ENCODE results near the gene ZPLD1. TPM values are rescaled to one million over a fixed set of nuclear protein-coding genes. Genes with fewer than 3 reads are reported as not detected.

Gene ZPLD1
- total RNA-seq, 4 donors from 2014 or later: not detected

DNA sequence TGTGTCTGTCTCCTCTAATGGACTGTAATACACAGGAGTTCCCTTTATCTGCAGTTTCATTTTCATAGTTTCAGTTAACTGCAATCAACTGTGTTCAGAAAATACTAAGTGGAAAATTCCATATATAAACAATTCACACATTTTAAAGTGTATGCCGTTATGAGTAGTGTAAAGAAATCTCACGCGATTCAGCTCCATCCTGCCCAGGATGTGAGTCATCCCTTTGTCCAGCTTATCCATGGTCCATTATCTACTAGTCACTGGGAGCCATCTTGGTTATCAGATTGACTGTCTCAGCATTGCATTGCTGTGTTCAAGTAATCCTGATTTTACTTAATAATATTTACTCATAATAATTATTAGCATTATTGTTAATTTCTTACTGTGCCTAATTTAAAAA is 14.5 kb downstream of the ZPLD1 start:
- H3K9me3 ChIP-seq: no peaks in the 10 kb centered on the region
- no peaks in the 10 kb centered on the region for H3K4me1 ChIP-seq
- no peak overlapping the region for H3K27ac ChIP-seq
- no peaks in the 10 kb centered on the region for H3K36me3 ChIP-seq
- no peak overlapping the region for H3K4me3 ChIP-seq
- H3K27me3 ChIP-seq: no peaks in the 10 kb centered on the region
- no peak for TF ChIP-seq POLR2A (IDR thresholded peaks at IDR 0.05)
- TF ChIP-seq, protein P1, sequence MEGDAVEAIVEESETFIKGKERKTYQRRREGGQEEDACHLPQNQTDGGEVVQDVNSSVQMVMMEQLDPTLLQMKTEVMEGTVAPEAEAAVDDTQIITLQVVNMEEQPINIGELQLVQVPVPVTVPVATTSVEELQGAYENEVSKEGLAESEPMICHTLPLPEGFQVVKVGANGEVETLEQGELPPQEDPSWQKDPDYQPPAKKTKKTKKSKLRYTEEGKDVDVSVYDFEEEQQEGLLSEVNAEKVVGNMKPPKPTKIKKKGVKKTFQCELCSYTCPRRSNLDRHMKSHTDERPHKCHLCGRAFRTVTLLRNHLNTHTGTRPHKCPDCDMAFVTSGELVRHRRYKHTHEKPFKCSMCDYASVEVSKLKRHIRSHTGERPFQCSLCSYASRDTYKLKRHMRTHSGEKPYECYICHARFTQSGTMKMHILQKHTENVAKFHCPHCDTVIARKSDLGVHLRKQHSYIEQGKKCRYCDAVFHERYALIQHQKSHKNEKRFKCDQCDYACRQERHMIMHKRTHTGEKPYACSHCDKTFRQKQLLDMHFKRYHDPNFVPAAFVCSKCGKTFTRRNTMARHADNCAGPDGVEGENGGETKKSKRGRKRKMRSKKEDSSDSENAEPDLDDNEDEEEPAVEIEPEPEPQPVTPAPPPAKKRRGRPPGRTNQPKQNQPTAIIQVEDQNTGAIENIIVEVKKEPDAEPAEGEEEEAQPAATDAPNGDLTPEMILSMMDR (IDR thresholded peaks at IDR 0.05): no peak
- no peak for DNase-seq

DNA sequence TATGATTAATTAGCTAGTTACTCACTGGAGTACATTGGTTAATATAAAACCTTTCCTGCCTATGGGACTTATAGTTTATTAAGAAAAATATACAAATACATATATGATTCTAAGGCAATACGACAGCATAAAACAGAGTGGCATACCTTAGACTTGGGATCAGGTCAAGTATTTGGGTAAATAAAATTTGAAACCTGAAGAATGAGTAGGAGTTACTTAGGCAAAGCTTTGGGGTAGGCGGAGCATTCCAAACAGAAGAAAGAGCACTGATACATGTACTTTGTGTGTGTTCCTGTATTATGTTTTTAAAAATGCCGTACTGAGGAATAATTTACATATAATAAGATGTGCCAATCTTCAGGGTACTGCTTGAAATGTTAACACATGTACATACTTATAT is 15.1 kb downstream of the ZPLD1 start:
- no peaks in the 10 kb centered on the region for H3K27me3 ChIP-seq
- no peak for DNase-seq
- H3K4me3 ChIP-seq: no peak overlapping the region
- H3K9me3 ChIP-seq: no peaks in the 10 kb centered on the region
- no peak overlapping the region for H3K27ac ChIP-seq
- no peak for TF ChIP-seq POLR2A (IDR thresholded peaks at IDR 0.05)
- TF ChIP-seq, protein P1 (IDR thresholded peaks at IDR 0.05): no peak
- no peaks in the 10 kb centered on the region for H3K36me3 ChIP-seq
- H3K4me1 ChIP-seq: no peaks in the 10 kb centered on the region

DNA sequence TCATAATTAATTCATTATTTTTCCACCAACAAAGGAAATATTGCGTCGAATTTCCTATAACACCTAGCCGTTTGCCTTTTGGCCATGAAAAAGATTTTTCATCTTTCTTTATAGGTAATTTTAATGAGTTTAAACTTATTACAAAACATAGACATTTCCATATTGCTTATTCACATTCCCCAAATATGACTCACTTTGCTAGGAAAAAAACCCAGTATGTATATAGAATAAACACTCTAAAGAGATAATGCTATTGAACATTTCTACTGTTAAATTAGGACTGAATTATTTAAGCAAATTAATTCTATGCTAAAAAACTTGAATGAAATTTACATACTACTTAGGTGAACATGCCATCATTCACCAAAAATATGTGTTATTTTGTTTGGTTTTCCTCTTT is 16.2 kb downstream of the ZPLD1 start:
- Histone ChIP-seq H3K27me3 (no peaks in the 10 kb centered on the region), H3K36me3 (no peaks in the 10 kb centered on the region), H3K4me1 (no peaks in the 10 kb centered on the region), H3K9me3 (no peaks in the 10 kb centered on the region), H3K27ac (no peak overlapping the region), H3K4me3 (no peak overlapping the region)
- no peak for DNase-seq
- no peak for TF ChIP-seq POLR2A (IDR thresholded peaks at IDR 0.05)
- TF ChIP-seq, protein P1 (IDR thresholded peaks at IDR 0.05): no peak

DNA sequence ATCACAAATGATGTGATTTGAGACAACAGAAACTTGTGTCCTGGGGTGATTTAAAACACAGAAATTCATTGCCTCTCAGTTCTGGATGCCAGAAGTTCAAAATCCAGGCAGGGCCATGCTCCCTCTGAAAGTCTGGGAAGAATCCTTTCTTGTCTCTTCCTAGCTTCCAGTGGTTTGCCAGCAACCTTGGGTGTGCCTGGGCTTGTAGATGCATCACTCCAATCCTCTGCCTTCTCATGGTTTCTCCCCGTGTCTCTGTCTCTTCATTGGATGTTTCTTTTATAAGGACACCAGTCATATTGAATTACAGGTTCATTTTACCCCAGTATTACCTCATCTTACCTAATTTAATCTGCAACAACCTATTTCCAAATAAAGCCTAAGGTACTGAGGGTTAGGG is 16.7 kb downstream of the ZPLD1 start:
- no peak for TF ChIP-seq POLR2A (IDR thresholded peaks at IDR 0.05)
- TF ChIP-seq, protein P1 (IDR thresholded peaks at IDR 0.05): no peak
- Histone ChIP-seq H3K27ac (no peak overlapping the region), H3K4me3 (no peak overlapping the region), H3K36me3 (no peaks in the 10 kb centered on the region), H3K4me1 (no peaks in the 10 kb centered on the region), H3K9me3 (no peaks in the 10 kb centered on the region), H3K27me3 (no peaks in the 10 kb centered on the region)
- DNase-seq: no peak

DNA sequence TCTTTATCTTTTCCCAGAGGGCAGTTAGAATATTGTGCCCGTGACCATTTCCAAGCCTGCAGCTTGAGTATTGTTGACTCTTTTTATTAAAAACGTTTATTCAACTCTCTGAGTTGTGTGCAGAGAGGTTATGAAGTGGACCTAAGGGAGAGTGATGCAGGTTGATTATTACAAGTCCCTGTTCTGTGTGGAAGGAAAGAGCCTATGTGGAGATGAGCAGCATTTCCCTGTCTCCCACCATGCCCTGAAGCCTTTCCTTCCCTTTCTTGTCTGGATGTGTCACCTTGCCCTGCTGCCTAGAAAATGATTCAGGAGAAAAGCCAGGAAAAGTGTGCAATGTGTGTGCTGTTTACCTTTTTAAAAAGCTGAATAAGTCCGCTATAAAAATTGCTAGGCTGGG is 19.4 kb downstream of the ZPLD1 start:
- H3K36me3 ChIP-seq: no peaks in the 10 kb centered on the region
- H3K4me1 ChIP-seq: no peaks in the 10 kb centered on the region
- H3K9me3 ChIP-seq: no peaks in the 10 kb centered on the region
- TF ChIP-seq POLR2A (IDR thresholded peaks at IDR 0.05): no peak
- TF ChIP-seq, protein P1 (IDR thresholded peaks at IDR 0.05): no peak
- no peaks in the 10 kb centered on the region for H3K27me3 ChIP-seq
- no peak overlapping the region for H3K27ac ChIP-seq
- DNase-seq: no peak
- H3K4me3 ChIP-seq: no peak overlapping the region

DNA sequence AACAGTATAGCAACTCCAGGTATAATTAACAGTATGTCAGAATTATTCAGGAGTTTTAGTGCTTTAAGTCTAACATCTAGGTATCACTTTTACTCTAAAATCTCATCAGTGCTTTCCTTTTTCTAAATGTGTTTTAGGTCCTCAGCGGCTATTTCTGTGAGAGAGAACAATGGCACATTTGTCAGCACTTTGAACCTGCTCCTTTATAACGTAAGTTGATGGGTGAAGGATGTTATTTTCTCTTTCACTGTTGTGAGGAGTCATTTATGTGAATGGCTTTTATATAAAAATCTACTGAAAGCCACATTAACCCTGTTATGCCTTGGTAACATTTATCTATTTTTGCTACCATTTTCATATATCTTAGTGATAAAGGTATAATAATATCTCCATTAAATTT is 22.8 kb downstream of the ZPLD1 start:
- no peak for TF ChIP-seq POLR2A (IDR thresholded peaks at IDR 0.05)
- TF ChIP-seq, protein P1 (IDR thresholded peaks at IDR 0.05): no peak
- DNase-seq: no peak
- H3K4me1 ChIP-seq: no peaks in the 10 kb centered on the region
- H3K27me3 ChIP-seq: no peaks in the 10 kb centered on the region
- no peak overlapping the region for H3K27ac ChIP-seq
- H3K36me3 ChIP-seq: no peaks in the 10 kb centered on the region
- no peak overlapping the region for H3K4me3 ChIP-seq
- no peaks in the 10 kb centered on the region for H3K9me3 ChIP-seq

Data from Peyer's patch (tissue), 4 donors.